22Rv1 (cell line): ENCODE results near the gene PHYKPL.

Source experiments
- CTCF ChIP-seq: fragments of 450-650 bp; IDR thresholded peaks from 2 replicates; pipeline ENCODE4 v1.5.1; 2017; ENCODE audit warnings: mild to moderate bottlenecking
- ZFX ChIP-seq: fragments of 450-650 bp; IDR thresholded peaks from 2 replicates; pipeline ENCODE4 v1.6.1; 2017; ENCODE audit warnings: antibody characterized with exemption, borderline replicate concordance

- TF ChIP-seq CTCF (no peak), ZFX (no peak)
Observed at GRCh38 chr5:178187014-178187413, 45.6 kb downstream of the PHYKPL start, which contains the start of gene GMCL2.
